ENCODE data around the gene MARCKS. TPM values are rescaled to one million over a fixed set of nuclear protein-coding genes. Genes with fewer than 3 reads are reported as not detected.

MARCKS gene
- total RNA-seq, 2 donors from 2014 or later: 77.2 to 83.8 TPM

GRCh38 chr6:113829696-113830045 is 27.5 kb upstream of the MARCKS start:
- WGBS, 2 experiments (ENCODE audit: insufficient coverage in 1 of 2, insufficient read length in 1 of 2): 100% methylated on average over 1 of the region's 1 CpG; no CpG with 5 or more reads in 1 of the 2 experiments
- H3K4me3 Mint-ChIP-seq: no peak overlapping the region
- H3K4me1 Mint-ChIP-seq: peaks cover 5% of the 10 kb centered on the region

GRCh38 chr6:113830140-113830539 is 27.0 kb upstream of the MARCKS start:
- WGBS, 2 experiments (ENCODE audit: insufficient coverage in 1 of 2, insufficient read length in 1 of 2): 72% methylated on average over 2 of the region's 2 CpGs; no CpG with 5 or more reads in 1 of the 2 experiments
- no peaks in the 10 kb centered on the region for H3K9me3 ChIP-seq (ENCODE audit: control insufficient read depth, low read length)
- H3K36me3 Mint-ChIP-seq (ENCODE audit: low read depth): no peaks in the 10 kb centered on the region
- H3K4me1 Mint-ChIP-seq: peaks cover 5% of the 10 kb centered on the region
- no peaks in the 10 kb centered on the region for H3K36me3 ChIP-seq (ENCODE audit: control insufficient read depth, insufficient read depth, low read length)
- H3K27ac Mint-ChIP-seq: no peak overlapping the region
- DNase-seq: no peak
- H3K27me3 ChIP-seq (ENCODE audit: control insufficient read depth, insufficient read depth, low read length, poor library complexity, severe bottlenecking): no peaks in the 10 kb centered on the region
- H3K4me3 ChIP-seq (ENCODE audit: low read length): no peak overlapping the region
- H3K9me3 Mint-ChIP-seq: no peaks in the 10 kb centered on the region
- H3K9ac ChIP-seq (ENCODE audit: extremely low read depth, low read length, poor library complexity, severe bottlenecking): no peak overlapping the region
- H3K27me3 Mint-ChIP-seq (ENCODE audit: insufficient read depth): peaks cover 24% of the 10 kb centered on the region
- H3K27ac ChIP-seq (ENCODE audit: low read depth, low read length): no peak overlapping the region
- no peaks in the 10 kb centered on the region for H3K4me1 ChIP-seq (ENCODE audit: control insufficient read depth, insufficient read depth, low read length)
- no peak overlapping the region for H3K4me3 Mint-ChIP-seq
- no peak for TF ChIP-seq CTCF (conservative IDR thresholded peaks at IDR 0.05)

More at GRCh38 chr6:113829696-113830045, 27.5 kb upstream of the MARCKS start:
- no peaks in the 10 kb centered on the region for H3K36me3 ChIP-seq (ENCODE audit: control insufficient read depth, insufficient read depth, low read length)
- no peaks in the 10 kb centered on the region for H3K9me3 Mint-ChIP-seq
- no peak overlapping the region for H3K9ac ChIP-seq (ENCODE audit: extremely low read depth, low read length, poor library complexity, severe bottlenecking)
- H3K36me3 Mint-ChIP-seq (ENCODE audit: low read depth): no peaks in the 10 kb centered on the region
- no peaks in the 10 kb centered on the region for H3K4me1 ChIP-seq (ENCODE audit: control insufficient read depth, insufficient read depth, low read length)
- H3K9me3 ChIP-seq (ENCODE audit: control insufficient read depth, low read length): no peaks in the 10 kb centered on the region
- no peak overlapping the region for H3K27ac ChIP-seq (ENCODE audit: low read depth, low read length)
- no peak for TF ChIP-seq CTCF (conservative IDR thresholded peaks at IDR 0.05)
- no peak overlapping the region for H3K4me3 ChIP-seq (ENCODE audit: low read length)
- H3K27ac Mint-ChIP-seq: no peak overlapping the region
- DNase-seq: no peak
- H3K27me3 ChIP-seq (ENCODE audit: control insufficient read depth, insufficient read depth, low read length, poor library complexity, severe bottlenecking): no peaks in the 10 kb centered on the region
- H3K27me3 Mint-ChIP-seq (ENCODE audit: insufficient read depth): peaks cover 24% of the 10 kb centered on the region

- TF ChIP-seq CTCF (conservative IDR thresholded peaks at IDR 0.05): no peak
- Histone ChIP-seq H3K27me3 (ENCODE audit: control insufficient read depth, insufficient read depth, low read length, poor library complexity, severe bottlenecking) (no peaks in the 10 kb centered on the region), H3K4me3 (ENCODE audit: low read length) (no peak overlapping the region), H3K27ac (ENCODE audit: low read depth, low read length) (no peak overlapping the region), H3K36me3 (ENCODE audit: control insufficient read depth, insufficient read depth, low read length) (no peaks in the 10 kb centered on the region), H3K9ac (ENCODE audit: extremely low read depth, low read length, poor library complexity, severe bottlenecking) (no peak overlapping the region), H3K4me1 (ENCODE audit: control insufficient read depth, insufficient read depth, low read length) (no peaks in the 10 kb centered on the region), H3K9me3 (ENCODE audit: control insufficient read depth, low read length) (no peaks in the 10 kb centered on the region)
- Mint-ChIP-seq H3K27ac (no peak overlapping the region), H3K27me3 (ENCODE audit: insufficient read depth) (peaks cover 16% of the 10 kb centered on the region), H3K4me1 (no peaks in the 10 kb centered on the region), H3K36me3 (ENCODE audit: low read depth) (no peaks in the 10 kb centered on the region), H3K9me3 (no peaks in the 10 kb centered on the region), H3K4me3 (no peak overlapping the region)
- no peak for DNase-seq
- 86 to 92% methylated on average over 2 of the region's 2 CpGs for WGBS, 2 experiments (ENCODE audit: insufficient coverage in 1 of 2, insufficient read length in 1 of 2)
These were observed 23.6 kb upstream of the MARCKS start for GRCh38 chr6:113833537-113833936.

Data from endodermal cell (in vitro differentiated cells).